Lower leg skin (tissue), 4 donors: ENCODE results near the gene ST3GAL4. TPM values are rescaled to one million over a fixed set of nuclear protein-coding genes. Genes with fewer than 3 reads are reported as not detected.

Source experiments
- DNase-seq, 2 donors: peaks; one replicate each; pipeline ENCODE4 v3.0.0-alpha.2; 2019; ENCODE audit warnings: low spot score in 2 of 2
- H3K4me3 ChIP-seq: fragments of 200-600 bp; sonication (generic); 2 replicates; pipeline ENCODE4 v1.5.1; 2017; ENCODE audit warnings: mild to moderate bottlenecking, low read depth; ENCODE audit not compliant: poor library complexity, severe bottlenecking
- CTCF ChIP-seq, 3 donors: fragments of 450-650 bp; IDR thresholded peaks; one replicate each; pipeline ENCODE4 v1.5.1; 2016; ENCODE audit warnings: antibody characterized with exemption in 3 of 3, mild to moderate bottlenecking in 3 of 3, moderate library complexity in 2 of 3
- POLR2A ChIP-seq, 2 donors: fragments of 450-650 bp; IDR thresholded peaks; one replicate each; pipeline ENCODE4 v1.6.1; 2016 to 2017; ENCODE audit warnings: antibody characterized with exemption in 2 of 2, mild to moderate bottlenecking in 1 of 2, moderate library complexity in 1 of 2
- WGBS, 2 donors: methylation state at CpG; one replicate each; pipeline ENCODE4 v1.1.5; 2018; 5-methylcytosine and 5-hydroxymethylcytosine counted together
- intact Hi-C: fragments of 100-400 bp; cut with DNase I; formaldehyde crosslinking; loops from one replicate; pipeline ENCODE4 v1.15.0; 2023; ENCODE audit warnings: low total_unique reads
- total RNA-seq, 4 donors: library from RNA; depleted of rRNA; stranded (reverse); fragments of >200 nt; gene quantifications; one replicate each; pipeline ENCODE4 v1.1.0, GENCODE V29; 2016

The ST3GAL4 gene
- total RNA-seq, 4 donors from 2014 or later = 12.6 to 27.0 (median 17.1) TPM

- WGBS, 2 donors = 61 to 65% methylated on average over 14 of the region's 14 CpGs
Observed at GRCh38 chr11:126426820-126427749, 71.6 kb downstream of the ST3GAL4 start.

DNA sequence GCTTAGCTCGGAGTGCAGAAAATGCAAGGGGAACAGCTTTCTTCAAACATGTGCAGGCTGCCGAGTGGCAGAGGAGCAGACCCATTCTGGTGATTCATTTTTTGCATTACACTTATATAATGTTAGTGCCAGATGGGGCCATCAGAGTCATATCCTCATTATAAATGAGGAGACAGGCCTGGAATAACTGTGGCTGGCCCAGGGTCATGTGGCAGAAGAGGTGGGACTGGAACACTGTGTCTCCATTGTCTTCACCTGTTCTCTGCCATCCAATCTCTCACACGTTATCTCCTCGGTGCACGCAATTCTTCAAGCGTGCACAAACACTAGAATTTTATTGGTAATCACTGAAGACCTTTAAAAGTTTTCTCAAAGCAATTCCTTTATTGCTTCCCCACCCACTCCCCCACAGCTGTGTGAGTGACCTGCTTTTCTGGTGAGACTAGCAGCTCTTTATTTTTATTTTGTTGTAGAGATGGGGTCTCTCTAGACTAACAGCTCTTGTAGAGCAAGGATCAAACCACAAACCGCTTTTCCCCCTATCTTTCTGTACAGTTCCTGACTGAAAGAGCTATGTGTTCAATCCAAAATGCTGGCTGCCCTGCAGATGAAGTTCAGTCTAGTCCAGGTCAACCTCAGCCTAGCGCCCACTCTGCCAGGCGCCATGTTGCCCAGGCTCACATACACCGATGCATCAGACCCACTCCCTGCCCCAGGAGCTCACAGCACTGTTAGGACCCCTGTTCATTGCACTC is 75.3 kb downstream of the ST3GAL4 start:
- WGBS, 2 donors = 91 to 92% methylated on average over 10 of the region's 10 CpGs
- intact Hi-C loops = no loop called here
- TF ChIP-seq CTCF (IDR thresholded peaks at IDR 0.05) = no peak
- TF ChIP-seq POLR2A (IDR thresholded peaks at IDR 0.05) = no peak
- no peak for DNase-seq
- H3K4me3 ChIP-seq = no peak overlapping the region

More at GRCh38 chr11:126426820-126427749, 71.6 kb downstream of the ST3GAL4 start:
- no peak for TF ChIP-seq CTCF (IDR thresholded peaks at IDR 0.05)
- no peak for TF ChIP-seq POLR2A (IDR thresholded peaks at IDR 0.05)
- no peak for DNase-seq
- intact Hi-C loops = no loop called here
- no peak overlapping the region for H3K4me3 ChIP-seq

DNA sequence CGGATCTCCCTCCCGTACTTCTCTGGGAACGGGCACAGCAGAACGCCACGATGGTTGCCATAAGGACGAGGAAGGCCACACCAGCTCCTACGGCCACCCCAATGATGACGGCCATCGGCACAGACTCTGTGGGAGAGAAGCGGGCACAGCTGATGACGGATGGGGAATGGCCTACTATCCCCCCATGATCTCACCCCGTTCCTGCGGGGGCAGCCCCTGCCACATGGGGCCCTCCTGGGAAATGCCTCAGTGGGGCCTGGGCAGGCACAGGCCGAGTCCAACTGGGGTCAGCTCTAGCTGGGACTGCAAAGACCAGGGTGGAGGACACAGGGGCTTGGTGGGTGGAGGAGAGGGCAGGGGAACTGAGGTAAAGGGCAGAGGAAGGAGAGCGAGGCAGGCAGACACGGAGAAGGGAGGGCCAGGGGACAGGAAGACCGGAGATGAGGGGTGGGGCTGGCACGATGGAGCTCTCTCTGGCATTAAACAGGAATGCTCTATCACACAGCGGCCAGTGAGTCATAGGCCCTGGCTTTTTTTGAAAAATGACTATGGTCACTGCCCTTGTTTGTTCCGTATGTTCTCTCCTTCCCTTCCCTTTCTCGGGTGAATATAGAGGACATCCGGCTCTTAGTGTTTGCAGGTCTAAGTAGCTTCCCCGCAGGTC is 76.0 kb downstream of the ST3GAL4 start:
- TF ChIP-seq POLR2A (IDR thresholded peaks at IDR 0.05) (no peak), CTCF (IDR thresholded peaks at IDR 0.05) (no peak)
- 80 to 81% methylated on average over 21 to 23 of the region's 23 CpGs for WGBS, 2 donors
- intact Hi-C loops = no loop called here
- peak; percentile 68 to 93 for DNase-seq
- no peak overlapping the region for H3K4me3 ChIP-seq

DNA sequence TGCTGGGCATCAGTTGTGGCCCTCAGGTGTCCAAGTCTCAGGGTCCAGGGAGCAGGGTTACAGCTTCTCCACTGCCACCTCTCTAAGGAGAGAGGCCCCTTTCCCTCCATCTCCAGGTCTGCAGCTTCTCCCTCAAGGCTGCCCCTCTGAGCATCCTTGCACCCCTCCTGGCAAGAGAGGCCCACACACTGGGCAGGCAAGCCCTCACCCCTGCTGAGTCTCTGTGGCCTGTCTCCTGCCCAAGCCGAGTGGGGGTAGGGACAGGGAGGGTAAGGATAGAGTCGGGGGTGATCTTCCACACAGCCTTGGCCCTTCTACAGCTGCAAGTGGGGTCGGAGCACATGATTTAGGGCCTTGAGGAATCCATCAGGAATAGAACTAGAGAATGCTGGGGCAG is 76.6 kb downstream of the ST3GAL4 start:
- intact Hi-C loops = no loop called here
- WGBS, 2 donors = 47 to 75% methylated on average over 3 of the region's 3 CpGs
- H3K4me3 ChIP-seq = no peak overlapping the region
- TF ChIP-seq POLR2A (IDR thresholded peaks at IDR 0.05) (no peak), CTCF (IDR thresholded peaks at IDR 0.05) (no peak)
- peak in 1 of 2 donors; percentile 75 for DNase-seq

DNA sequence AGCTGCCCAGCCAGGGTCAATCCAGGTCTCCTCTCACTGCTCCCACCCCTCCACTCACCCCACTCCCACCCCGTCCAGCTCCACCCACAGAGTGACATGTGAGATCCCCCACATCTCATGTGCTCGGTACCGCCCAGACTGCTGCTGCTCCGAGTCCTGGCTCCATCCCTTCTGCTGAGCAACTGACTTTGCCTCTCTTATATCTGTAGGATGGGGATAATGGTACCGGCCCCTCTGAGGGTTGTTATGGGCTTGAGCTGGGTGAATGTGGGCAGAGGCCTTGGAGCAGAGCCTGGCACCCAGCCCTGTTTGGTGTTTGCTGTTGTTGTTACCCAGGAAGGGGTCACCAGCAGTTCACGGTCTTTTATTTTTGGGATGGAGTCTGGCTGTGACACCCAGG is 77.0 kb downstream of the ST3GAL4 start:
- TF ChIP-seq POLR2A (IDR thresholded peaks at IDR 0.05) (no peak), CTCF (IDR thresholded peaks at IDR 0.05) (no peak)
- no peak overlapping the region for H3K4me3 ChIP-seq
- 52 to 66% methylated on average over 6 of the region's 6 CpGs for WGBS, 2 donors
- intact Hi-C loops = no loop called here
- DNase-seq = peak in 1 of 2 donors; percentile 85
